ENCODE data around the gene ATP2B2. TPM values are rescaled to one million over a fixed set of nuclear protein-coding genes. Genes with fewer than 3 reads are reported as not detected.

The ATP2B2 gene
- total RNA-seq, 2 donors from 2014 or later: 0.06 TPM; not detected in 1

DNA sequence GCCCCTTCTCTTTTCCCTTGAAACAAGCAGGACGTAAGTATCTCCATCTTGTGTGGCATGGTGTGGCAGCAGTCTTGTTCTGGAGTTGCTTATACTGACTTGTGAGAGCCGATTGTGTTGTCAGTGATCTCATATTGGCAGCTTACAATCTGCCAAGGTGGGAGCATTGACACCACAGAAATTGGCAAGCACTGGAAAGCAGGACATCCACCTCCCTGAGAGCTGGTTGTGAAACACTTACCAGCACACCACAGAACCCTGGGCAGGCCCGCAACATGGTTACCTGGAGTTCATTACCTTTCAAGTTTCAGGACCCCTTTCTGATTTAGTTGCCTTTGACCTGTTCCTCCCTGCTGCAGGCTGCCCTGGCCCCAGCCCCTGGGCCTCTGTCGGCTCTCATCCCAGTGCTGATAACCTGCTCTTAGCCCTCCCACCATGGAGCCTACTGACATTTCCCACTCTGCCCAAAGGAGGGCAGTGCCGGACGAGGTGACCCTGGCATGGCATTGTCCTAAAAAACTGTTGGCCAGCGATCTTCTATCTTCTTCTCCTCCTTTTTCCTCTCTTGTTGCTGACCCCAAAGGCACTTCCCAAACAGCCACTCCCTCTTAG is 10.6 kb upstream of the ATP2B2 start:
- intact Hi-C loops (cut with DNase I, micrococcal nuclease): no loop called here
- no peak for DNase-seq
- no peak for ATAC-seq

DNA sequence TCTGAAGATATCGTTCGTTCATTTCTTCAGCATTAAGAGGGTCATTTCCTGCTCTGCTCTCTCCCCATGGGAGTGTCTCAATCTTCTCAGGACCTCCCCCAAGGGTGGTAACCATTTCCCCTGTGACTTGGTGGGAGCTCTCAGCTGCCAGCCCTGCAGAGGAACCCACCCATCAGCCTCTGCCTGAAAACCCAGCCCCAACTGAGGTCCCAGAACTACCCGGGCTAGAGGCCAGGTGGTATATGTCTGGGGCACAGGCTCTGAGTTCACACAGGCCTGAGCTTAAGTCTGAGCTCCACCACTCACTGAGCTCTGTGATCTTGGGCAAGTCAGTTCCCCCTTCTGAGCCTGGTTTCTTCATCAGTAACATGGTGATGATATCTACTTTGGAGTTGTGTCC is 10.0 kb upstream of the ATP2B2 start:
- ATAC-seq: no peak
- intact Hi-C loops (cut with DNase I, micrococcal nuclease): no loop called here

DNA sequence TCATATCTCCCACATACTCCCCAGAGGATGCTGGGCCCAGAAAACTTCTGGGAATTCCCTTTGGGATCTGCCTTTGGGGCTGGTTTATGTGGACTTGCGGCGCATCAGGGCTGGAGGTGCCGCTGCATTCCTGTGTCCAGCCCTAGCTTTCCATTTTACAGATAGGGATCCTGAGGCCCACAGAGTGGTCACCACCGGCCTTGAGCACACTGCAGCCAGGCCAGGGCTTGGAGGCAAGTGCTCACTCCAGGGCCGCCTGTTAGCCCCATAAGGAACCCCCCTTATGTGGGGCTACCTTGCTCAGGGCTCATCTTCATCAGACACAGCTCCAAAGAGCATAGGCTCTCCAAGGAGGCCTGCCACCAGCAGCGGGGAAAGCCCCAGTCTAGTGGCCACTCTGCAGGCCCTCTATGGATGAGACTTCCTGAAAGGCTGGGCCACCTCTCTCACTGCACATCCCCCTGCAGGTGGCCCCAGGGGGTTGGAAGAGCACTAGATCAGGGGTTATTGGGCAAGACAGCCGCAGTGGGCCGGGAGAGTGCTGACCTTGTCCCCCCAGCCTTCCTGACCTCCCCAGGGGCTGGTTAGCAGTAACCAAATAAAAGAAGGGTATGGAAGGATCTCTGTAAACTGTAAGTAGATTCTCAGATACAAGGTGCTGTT is 9.2 kb upstream of the ATP2B2 start:
- DNase-seq (no peak), ATAC-seq (no peak)

More for the DNA sequence above, 10.0 kb upstream of the ATP2B2 start:
- DNase-seq: no peak

DNA sequence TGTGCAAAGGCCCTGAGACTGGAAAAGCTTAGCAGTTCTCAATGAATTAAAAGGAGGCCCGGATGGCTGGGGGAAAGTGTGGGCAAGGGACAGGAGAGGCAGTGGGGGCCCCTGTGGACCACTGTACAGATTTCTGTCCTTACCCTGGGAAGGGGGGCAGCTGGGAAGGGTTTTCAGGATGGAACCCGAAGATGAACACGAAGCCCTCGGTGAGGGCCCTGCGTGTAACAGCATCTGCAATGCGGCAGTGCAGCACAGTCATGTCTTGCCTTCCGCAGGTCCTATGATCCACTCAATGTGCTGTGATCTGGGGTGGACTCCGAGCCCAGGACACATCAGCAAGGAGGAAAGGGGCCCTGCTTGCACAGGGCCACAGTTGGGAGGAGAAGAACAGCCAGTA is 7.9 kb upstream of the ATP2B2 start:
- DNase-seq (no peak), ATAC-seq (no peak)
- intact Hi-C loops (cut with DNase I, micrococcal nuclease): no loop called here

More for the DNA sequence above, 9.2 kb upstream of the ATP2B2 start:
- intact Hi-C loops (cut with DNase I, micrococcal nuclease): no loop called here

DNA sequence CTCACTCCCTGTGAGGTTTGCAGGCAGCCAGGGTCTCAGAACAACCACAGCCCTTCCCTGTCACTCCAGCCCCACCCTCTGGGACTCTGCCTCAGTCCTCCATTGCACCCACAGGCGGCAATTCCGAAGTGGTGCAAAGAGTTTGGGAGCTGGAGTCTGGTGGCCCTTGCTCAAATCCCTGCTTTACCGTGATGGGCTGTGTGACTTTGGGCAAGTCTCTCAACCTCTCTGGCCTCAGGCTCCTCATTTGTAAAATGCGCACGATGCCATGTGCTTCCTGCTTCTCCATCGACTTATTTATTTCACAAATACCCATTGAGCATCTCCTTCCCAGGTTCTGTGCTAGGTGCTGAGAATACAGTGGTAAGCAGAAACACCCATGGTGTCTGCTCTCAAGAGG is 7.3 kb upstream of the ATP2B2 start:
- intact Hi-C loops (cut with DNase I, micrococcal nuclease): no loop called here
- DNase-seq (no peak), ATAC-seq (no peak)

DNA sequence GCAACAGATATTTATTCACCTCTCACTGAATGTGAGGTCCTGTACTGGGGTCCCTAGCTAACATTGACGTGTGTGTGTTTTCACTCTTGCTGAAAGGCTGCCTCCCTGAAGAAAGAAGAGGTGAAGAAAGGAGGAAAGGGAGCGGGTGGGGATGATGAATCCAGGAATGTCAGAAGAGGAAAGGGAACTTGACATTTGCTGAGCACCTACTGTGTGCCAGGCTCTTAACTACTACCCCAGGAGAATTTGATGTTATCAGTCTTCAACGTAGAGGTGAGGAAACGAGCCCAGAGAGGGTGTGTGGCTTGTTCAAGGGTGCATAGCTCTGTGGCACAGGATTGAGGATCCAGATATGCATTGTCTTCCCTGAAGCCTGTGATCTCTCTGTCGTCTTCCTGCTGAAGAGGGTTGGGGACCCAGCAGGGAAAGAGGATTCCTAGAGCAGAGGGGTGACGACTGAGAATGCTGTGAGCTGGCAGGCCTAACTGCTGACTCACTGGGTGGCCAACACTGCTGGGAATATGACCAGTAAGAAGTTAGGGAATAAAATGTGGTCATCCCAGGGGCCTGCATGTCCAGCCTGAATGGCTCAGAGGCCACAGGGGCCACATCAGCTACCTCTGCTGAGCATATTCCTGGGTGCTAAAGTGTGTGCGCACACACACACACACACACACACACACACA is 6.6 kb upstream of the ATP2B2 start:
- ATAC-seq: no peak
- intact Hi-C loops (cut with DNase I, micrococcal nuclease): no loop called here
- DNase-seq: no peak

DNA sequence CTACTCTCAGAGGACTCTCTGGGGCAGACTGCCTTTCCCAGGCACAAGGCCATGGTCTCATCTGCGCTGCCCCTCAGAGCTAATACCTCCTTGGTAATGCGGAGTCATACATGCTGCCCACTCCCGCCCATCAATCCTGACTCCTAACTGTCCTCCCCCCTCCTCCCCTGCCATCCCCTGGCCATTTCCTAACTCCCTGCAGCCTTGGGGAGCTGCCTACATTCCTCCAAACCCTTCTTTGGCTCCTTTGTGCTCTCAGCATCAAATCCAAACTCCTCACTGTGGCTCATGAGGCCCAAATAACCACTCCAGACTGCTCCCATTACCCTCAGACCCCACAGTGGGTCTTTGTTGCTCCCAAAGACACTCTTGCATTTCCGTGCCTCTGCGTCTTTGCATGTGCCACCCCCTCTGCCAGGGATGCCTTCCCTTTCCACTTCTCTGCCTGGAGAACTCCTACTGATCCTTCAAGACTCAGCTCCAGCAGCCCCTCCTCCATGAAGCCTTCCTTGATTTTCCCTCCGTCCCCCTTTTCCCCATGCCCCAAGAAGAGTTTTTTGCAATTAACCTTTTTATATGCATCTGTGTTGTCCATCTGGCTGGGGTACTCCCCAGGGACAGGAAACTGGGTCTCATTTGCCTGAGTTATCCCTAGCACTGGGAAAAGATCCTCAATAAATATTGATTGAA is 5.5 kb upstream of the ATP2B2 start:
- DNase-seq (no peak), ATAC-seq (no peak)
- intact Hi-C loops (cut with DNase I, micrococcal nuclease): no loop called here

DNA sequence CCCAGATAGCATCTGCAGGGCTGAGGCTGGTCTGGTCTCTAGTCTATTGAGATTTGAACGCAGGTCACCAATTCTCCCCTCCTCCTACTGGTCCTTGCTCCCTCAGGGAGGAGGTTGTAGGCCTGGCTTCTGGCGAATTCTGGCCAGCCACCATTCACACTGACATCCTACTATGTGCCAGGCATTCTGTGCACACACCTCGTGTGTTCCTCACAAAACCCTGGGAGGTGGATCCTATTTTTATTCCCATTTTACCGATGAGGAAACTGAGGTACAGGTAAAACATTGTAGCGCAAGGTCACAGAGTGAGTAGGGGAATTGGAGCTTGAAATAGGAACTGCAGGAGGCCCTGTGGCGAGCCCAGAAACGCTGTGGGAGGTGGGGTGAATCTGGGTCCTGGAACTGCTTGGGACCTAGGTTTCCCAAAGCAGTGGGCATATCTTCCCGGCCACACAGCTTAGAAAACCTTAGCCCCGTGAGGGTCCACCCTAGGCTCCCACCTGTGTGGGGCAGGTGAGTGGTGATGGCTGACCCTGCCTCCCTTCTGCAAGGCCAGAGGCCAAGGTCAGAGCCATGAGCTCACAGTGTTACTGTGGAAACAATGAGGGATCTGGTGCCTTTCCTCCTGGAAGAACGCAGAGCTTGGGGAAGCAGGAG is 4.8 kb upstream of the ATP2B2 start:
- ATAC-seq: no peak
- intact Hi-C loops (cut with DNase I, micrococcal nuclease): no loop called here
- no peak for DNase-seq

DNA sequence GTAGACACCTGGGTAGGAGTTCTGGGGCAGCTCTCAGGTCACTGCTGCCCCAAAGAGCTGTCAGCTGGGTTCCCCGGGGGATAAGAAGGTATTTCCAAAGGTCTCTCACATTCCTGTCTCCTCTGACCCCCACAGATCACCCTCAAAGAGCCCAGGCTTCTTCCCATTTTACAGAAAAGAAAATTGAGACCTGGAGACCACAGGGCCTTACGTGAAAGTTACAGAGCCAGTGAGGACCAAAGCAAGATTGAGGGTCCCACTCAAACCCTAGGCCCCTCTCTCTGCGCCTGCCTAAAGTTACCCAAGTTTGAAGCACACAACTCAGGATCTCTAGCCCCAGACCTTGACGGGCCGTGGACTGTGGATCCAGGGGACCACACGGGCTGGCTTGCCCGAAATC is 3.9 kb upstream of the ATP2B2 start:
- DNase-seq (no peak), ATAC-seq (no peak)
- intact Hi-C loops (cut with DNase I, micrococcal nuclease): no loop called here

DNA sequence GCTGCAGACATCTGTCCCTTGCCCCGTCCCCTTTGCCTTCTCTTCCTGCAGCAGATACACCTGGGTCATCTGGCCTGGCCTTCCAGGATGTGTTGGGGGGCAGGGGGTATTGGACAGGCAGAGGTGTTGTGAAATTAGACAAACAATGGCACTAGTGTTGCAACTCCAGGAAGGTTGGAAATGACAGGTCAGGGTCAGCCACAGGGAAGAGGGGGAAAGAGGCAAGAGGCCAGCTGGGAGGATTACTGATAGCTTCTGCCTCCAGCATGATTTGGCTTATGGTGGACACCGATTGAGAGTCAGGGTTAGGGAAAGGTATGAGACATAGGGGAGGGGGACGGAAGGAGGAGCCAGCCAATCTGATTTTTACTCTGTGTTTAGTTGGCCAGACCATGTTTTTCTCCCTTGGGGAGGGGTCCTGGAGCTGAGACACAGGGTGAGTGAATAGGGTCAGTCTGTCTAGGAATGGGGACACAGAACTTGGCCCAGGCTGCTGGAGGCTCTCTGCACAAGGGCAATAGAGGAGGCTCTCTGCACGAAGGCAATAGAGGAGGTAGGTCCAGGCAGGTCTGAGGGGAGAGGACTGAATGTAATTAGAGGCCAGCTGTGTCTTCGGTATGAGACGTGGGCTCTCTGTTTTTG is 3.4 kb upstream of the ATP2B2 start:
- intact Hi-C loops (cut with DNase I, micrococcal nuclease): no loop called here
- ATAC-seq (no peak), DNase-seq (no peak)

DNA sequence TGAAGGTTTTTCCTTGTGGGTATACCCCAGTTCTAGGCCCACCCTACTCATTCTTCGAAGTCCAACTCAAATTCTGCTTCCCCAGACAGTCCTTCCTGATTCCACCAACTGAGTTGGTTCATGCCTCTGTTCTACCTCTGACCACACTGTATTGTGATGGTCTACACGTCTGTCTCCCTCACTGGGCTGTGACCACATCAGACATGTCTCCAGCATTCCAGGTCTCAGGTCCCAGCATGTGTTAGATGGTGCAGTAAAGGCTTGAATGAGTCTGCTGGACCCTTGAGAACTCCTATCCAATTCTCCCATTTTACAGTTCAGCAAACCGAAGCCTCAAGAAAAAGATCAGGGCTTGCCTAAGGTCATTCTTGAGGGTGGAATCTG is 2.8 kb upstream of the ATP2B2 start:
- ATAC-seq: no peak
- no peak for DNase-seq
- intact Hi-C loops (cut with DNase I, micrococcal nuclease): no loop called here

DNA sequence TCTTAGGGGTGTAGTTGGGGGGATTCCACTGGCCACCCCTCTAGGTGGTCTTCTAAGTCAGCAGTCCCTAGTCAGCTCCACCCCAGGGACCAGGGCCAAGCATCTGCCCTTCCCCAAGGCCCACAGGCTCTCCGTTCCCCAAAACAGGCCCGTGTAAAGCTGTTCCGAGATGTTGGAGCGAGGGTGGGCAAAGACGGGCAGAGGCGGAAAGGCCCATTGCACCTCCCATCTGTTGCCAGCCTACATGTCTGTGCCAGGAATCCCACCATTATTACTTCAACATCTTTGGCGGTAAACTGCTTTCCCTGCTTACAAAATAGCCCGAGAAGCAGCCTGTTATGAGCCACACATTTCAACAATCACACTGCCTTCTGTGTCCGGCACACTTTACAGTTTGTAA is 1.9 kb upstream of the ATP2B2 start:
- ATAC-seq: no peak
- intact Hi-C loops (cut with DNase I, micrococcal nuclease): no loop called here
- no peak for DNase-seq

DNA sequence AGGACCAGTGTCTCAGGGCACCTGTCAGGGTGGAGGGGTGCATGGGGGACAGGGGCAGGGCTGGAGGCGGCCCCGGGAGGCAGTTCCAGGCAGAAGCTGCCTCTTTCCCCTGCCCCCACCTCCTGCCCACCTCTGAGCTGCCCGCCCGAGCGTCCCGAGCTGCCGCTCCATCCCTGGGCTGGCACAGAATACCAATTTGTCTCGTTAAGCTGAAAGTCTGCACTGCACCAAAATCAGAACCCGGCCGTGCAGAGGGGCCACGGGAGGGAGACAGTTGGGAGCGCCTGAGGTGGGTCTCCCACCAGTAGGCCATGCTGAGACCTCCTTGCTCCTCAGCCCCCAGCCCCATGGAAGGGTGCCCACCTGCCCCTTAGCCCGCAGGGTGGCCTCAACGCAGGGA is 1.3 kb upstream of the ATP2B2 start:
- intact Hi-C loops (cut with DNase I, micrococcal nuclease): no loop called here
- DNase-seq: no peak
- no peak for ATAC-seq

DNA sequence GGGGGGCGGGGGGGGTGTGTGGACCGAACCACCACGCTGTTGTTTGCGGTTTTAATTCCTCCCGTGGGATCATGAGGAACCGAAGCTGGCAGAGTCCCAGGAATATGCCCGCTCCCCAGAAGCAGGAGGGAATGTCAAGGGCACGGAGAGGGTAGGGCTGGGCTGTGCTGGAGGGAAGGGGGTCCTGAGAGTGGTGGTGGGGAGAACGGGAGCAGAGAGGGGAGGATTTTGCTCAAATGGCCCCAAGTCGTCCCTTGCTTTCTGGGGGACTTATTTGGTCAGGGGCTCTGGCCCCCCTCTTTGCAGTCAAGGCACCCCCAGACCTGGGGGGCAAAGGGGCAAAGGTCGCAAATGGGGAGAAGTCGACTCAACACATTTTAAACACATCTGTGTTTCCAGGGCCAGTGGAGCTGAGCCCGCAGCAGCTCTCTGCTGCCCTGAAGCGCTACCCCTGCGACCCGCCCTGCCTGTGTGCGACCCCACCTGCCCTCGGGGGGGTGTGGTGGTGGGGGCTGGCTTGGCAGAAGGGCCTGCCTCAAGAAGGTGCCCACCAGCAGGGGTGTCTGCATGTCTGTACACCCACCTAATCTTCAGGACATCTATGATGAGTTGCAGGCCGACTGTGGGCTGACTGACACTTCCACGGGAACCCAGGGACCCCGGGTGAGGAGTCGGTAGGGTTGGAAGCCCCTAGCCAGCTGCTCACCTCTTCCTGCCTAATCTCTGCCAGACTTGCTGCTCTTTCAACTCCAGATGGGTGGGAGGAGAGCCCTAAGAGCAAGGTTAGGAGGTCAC is 602 bp upstream of the ATP2B2 start:
- intact Hi-C loops (cut with DNase I, micrococcal nuclease): no loop called here
- no peak for DNase-seq
- ATAC-seq: no peak

DNA sequence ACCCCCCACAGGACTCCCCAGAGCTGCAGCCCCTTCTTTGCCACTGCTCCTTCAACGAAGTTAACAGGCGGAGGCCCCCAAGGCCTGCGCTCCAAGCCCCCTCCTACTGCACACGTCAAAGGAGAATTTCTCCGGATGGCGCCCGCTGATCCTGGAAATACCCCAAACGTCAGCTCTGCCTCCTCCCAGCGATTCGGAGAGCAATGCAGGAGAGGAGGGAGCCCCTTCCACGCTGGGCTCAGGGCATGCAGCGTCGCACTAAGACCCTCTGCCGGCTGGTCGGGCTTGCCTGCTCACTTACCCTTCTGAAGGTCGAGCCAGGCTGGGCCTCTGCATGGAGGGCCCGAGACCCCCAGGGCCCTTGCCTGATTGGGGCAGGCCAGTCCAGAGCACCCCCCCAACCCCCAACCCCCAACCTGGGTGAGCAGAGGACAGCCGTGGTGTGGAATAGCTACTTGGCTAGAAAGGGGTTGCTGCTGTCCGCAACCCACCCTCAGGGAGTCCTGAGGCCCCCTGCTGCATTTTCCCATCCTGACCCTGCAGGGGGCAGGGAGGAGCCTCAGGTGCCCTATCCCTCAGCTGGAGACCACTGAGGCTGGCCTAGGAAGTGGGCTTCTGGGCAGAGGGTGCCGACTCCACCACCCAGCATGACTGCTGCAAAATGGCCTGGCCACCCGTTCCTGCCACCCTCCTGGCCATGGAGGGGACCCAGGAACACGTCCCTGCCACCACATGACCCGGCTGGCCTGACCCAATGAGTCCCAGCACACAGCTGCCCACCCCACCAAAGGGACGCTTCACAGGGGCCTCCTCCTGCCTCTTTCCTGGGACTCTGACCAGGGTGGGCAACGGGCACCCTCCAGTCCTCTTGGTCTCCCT is 976 bp downstream of the ATP2B2 start:
- DNase-seq: no peak
- no peak for ATAC-seq

DNA sequence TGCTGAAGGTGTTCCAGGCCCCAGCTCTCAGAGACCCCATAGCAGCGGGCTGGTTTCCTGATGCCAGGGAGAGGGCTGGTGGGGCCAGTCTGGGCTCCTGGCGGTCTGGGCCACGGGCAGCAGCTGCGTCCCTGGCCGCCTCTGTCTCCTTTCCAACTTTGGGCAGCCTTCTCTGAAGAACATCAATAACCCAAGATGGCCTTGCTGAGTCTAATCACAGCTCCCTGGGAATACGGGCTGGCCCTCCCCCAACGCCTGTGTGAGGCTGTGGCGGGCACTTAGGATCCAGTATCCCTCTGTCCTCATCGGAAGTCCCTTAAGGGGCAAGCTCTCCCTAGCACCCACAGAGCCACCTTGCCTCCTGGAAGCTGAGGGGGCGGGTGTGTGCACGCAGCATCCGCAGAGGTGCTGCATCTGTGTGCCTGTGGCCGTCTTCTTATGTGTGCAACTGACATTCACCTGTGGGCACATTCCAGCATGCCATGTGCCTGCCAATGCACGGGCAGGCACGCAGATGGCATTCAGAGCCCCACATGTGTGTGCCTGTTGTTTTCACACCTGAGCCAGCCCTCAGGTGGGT is 2.1 kb downstream of the ATP2B2 start:
- ATAC-seq (no peak), DNase-seq (no peak)
- intact Hi-C loops (cut with DNase I, micrococcal nuclease): no loop called here

More for the DNA sequence above, 976 bp downstream of the ATP2B2 start:
- intact Hi-C loops (cut with DNase I, micrococcal nuclease): no loop called here

Measured in left colon (tissue), 2 donors.